Liver (tissue), 9 donors: ENCODE results near the gene SLC5A3. TPM values are rescaled to one million over a fixed set of nuclear protein-coding genes. Genes with fewer than 3 reads are reported as not detected.

Experiments used
- DNase-seq: peaks from one replicate; pipeline ENCODE4 v3.0.0-alpha.2; 2017; ENCODE audit warnings: low spot score
- H3K27ac ChIP-seq, 2 donors: one replicate each; pipeline ENCODE4 v1.7.0; 2013; ENCODE audit warnings: inconsistent platforms in 2 of 2, low read length in 2 of 2, control low read depth in 1 of 2, low read depth in 1 of 2, mild to moderate bottlenecking in 1 of 2
- H3K27me3 ChIP-seq, 4 donors: one replicate each; pipeline versions ENCODE4 v1.6.1 to v1.7.0; 2013; ENCODE audit warnings: low read length in 3 of 4, inconsistent platforms in 1 of 4, mild to moderate bottlenecking in 1 of 4, moderate library complexity in 1 of 4; ENCODE audit not compliant: control insufficient read depth in 4 of 4, insufficient read depth in 4 of 4
- H3K36me3 ChIP-seq, 4 donors: one replicate each; pipeline versions ENCODE4 v1.6.1 to v1.7.0; 2013; ENCODE audit warnings: low read length in 3 of 4, mild to moderate bottlenecking in 3 of 4, low read depth in 1 of 4, moderate library complexity in 1 of 4; ENCODE audit not compliant: control insufficient read depth in 4 of 4, insufficient read depth in 3 of 4
- H3K4me1 ChIP-seq, 4 donors: one replicate each; pipeline versions ENCODE4 v1.6.1 to v1.7.0; 2013; ENCODE audit warnings: low read length in 3 of 4, mild to moderate bottlenecking in 3 of 4, moderate library complexity in 1 of 4; ENCODE audit not compliant: control insufficient read depth in 4 of 4, insufficient read depth in 4 of 4
- H3K4me3 ChIP-seq, 3 donors: one replicate each; pipeline versions ENCODE4 v1.6.1 to v1.7.0; 2013; ENCODE audit warnings: low read length in 3 of 3, control low read depth in 1 of 3, low read depth in 1 of 3, mild to moderate bottlenecking in 1 of 3
- H3K9ac ChIP-seq, 2 donors: one replicate each; pipeline ENCODE4 v1.7.0; 2013; ENCODE audit warnings: low read length in 2 of 2, mild to moderate bottlenecking in 2 of 2, moderate library complexity in 2 of 2, control low read depth in 1 of 2, low read depth in 1 of 2
- H3K9me3 ChIP-seq, 4 donors: one replicate each; pipeline versions ENCODE4 v1.6.1 to v1.7.0; 2013; ENCODE audit warnings: low read length in 3 of 4; ENCODE audit not compliant: control insufficient read depth in 4 of 4
- CTCF ChIP-seq: fragments of 150-350 bp; IDR thresholded peaks from 2 replicates; pipeline ENCODE4 v1.5.1; 2017; ENCODE audit warnings: improper control_type of control experiment, low read depth, low read length; ENCODE audit not compliant: missing input control
- GABPA ChIP-seq, 2 donors: IDR thresholded peaks in 1 of 2; conservative IDR thresholded peaks in 1 of 2; 2 replicates each; pipeline ENCODE4 v1.6.1; 2016; ENCODE audit warnings: antibody characterized with exemption in 2 of 2, mild to moderate bottlenecking in 1 of 2, moderate library complexity in 1 of 2
- HNF4G ChIP-seq: IDR thresholded peaks from 2 replicates; pipeline ENCODE4 v1.6.1; 2016; ENCODE audit warnings: antibody characterized with exemption
- JUND ChIP-seq, 2 donors: IDR thresholded peaks; 2 replicates each; pipeline ENCODE4 v1.6.1; 2016; ENCODE audit warnings: antibody characterized with exemption in 2 of 2
- RAD21 ChIP-seq, 2 donors: IDR thresholded peaks; 2 replicates each; pipeline ENCODE4 v1.6.1; 2016; ENCODE audit warnings: antibody characterized with exemption in 2 of 2, mild to moderate bottlenecking in 2 of 2
- REST ChIP-seq: IDR thresholded peaks from 2 replicates; pipeline ENCODE4 v1.6.1; 2016; ENCODE audit warnings: antibody characterized with exemption, mild to moderate bottlenecking
- RXRA ChIP-seq, 2 donors: IDR thresholded peaks; 2 replicates each; pipeline ENCODE4 v1.6.1; 2017 to 2018; ENCODE audit warnings: antibody characterized with exemption in 2 of 2, mild to moderate bottlenecking in 1 of 2
- SP1 ChIP-seq: IDR thresholded peaks from 2 replicates; pipeline ENCODE4 v1.6.1; 2018; ENCODE audit warnings: antibody characterized with exemption, mild to moderate bottlenecking
- TAF1 ChIP-seq: conservative IDR thresholded peaks from 2 replicates; pipeline ENCODE4 v1.6.1; 2016; ENCODE audit warnings: antibody characterized with exemption, mild to moderate bottlenecking
- YY1 ChIP-seq: IDR thresholded peaks from 2 replicates; pipeline ENCODE4 v1.6.1; 2016; ENCODE audit warnings: antibody characterized with exemption, mild to moderate bottlenecking
- ZBTB33 ChIP-seq: IDR thresholded peaks from 2 replicates; pipeline ENCODE4 v1.6.1; 2016; ENCODE audit warnings: antibody characterized with exemption
- WGBS: extraction: QIAGEN DNeasy Blood & Tissue Kit; methylation state at CpG from one replicate; pipeline ENCODE4 v1.1.7; 2013; 5-methylcytosine and 5-hydroxymethylcytosine counted together
- polyA plus RNA-seq, 2 donors: library from polyadenylated mRNA; stranded (reverse) in 1 of 2; unstranded in 1 of 2; fragments of 200-250 nt in 1 of 2; fragments of >200 nt in 1 of 2; fragmentation: Nextera tagmentation in 1 of 2; extraction: Ambion mirVana in 1 of 2; gene quantifications; one replicate each; pipeline versions ENCODE4 v1.2.1 to v1.2.3, GENCODE V29; 2013 to 2015
- total RNA-seq, 2 donors: library from RNA; depleted of rRNA; stranded (reverse); fragments of >200 nt; gene quantifications; one replicate each; pipeline ENCODE4 v1.2.3, GENCODE V29; 2014
- donor health status: healthy.
- donor health status: healthy.
- donor health status: healthy.
- donor health status: healthy.
- donor health status: healthy.

SLC5A3 gene
- total and polyA plus RNA-seq, 4 donors: 1.5 to 16.6 (median 8.1) TPM

GRCh38 chr21:34091032-34091431 is 17.7 kb downstream of the SLC5A3 start:
- Histone ChIP-seq H3K36me3 (peaks cover 0 to 4% (median 0%) of the 10 kb centered on the region in 4 donors), H3K9me3 (no peaks in the 10 kb centered on the region), H3K4me1 (peaks cover 3 to 20% (median 11%) of the 10 kb centered on the region in 4 donors), H3K4me3 (no peak overlapping the region), H3K9ac (no peak overlapping the region), H3K27me3 (no peaks in the 10 kb centered on the region), H3K27ac (no peak overlapping the region)
- TF ChIP-seq JUND (IDR thresholded peaks at IDR 0.05): no peak
- no peak for TF ChIP-seq CTCF
- TF ChIP-seq RXRA (IDR thresholded peaks at IDR 0.05): no peak
- TF ChIP-seq GABPA (IDR thresholded peaks at IDR 0.05 in 1 of 2, conservative IDR thresholded peaks at IDR 0.05 in 1 of 2): no peak
- no peak for TF ChIP-seq YY1
- TF ChIP-seq SP1: no peak
- TF ChIP-seq TAF1: no peak
- TF ChIP-seq ZBTB33: no peak
- TF ChIP-seq REST: no peak
- no peak for DNase-seq
- WGBS: 76% methylated on average over 4 of the region's 4 CpGs

- Histone ChIP-seq H3K27me3 (no peaks in the 10 kb centered on the region), H3K4me3 (no peak overlapping the region), H3K27ac (no peak overlapping the region), H3K9me3 (no peaks in the 10 kb centered on the region), H3K36me3 (peaks cover 0 to 4% (median 0%) of the 10 kb centered on the region in 4 donors), H3K4me1 (peaks cover 3 to 17% (median 11%) of the 10 kb centered on the region in 4 donors), H3K9ac (no peak overlapping the region)
- DNase-seq: no peak
- WGBS: 86% methylated on average over 2 of the region's 2 CpGs
- TF ChIP-seq RAD21 (IDR thresholded peaks at IDR 0.05) (peak in 1 of 2 donors; percentile 49), HNF4G (no peak)
Measured at GRCh38 chr21:34091607-34092006, 18.2 kb downstream of the SLC5A3 start.
